TTC549 (cell line): ENCODE data around the gene STK11IP.

Source experiments
- FAIRE-seq: peaks from 2 replicates; lab custom pipeline; 2012; peaks lifted over from hg19 to GRCh38; lab: Jason Lieb, UNC

STK11IP gene

GRCh38 chr2:219597552-219598307, at the start of gene STK11IP:
STK11IP (plus strand) TSS chr2:219597857; CDS start chr2:219598120, 263 bp downstream.
- peak; percentile 80 for FAIRE-seq

- FAIRE-seq: no peak
These were observed 48.7 kb upstream of the STK11IP start for GRCh38 chr2:219548990-219549389.

- FAIRE-seq: no peak
These were observed 48.0 kb upstream of the STK11IP start for GRCh38 chr2:219549619-219550018.

- FAIRE-seq: no peak
These were observed 45.9 kb upstream of the STK11IP start for GRCh38 chr2:219551441-219552381.

- FAIRE-seq: no peak
These were observed 45.1 kb upstream of the STK11IP start for GRCh38 chr2:219552382-219553167.

- FAIRE-seq: no peak
These were observed 44.6 kb upstream of the STK11IP start for GRCh38 chr2:219553168-219553417.

- FAIRE-seq: no peak
These were observed 44.1 kb upstream of the STK11IP start for GRCh38 chr2:219553463-219553963.

GRCh38 chr2:219554350-219554749, 43.3 kb upstream of the STK11IP start:
- no peak for FAIRE-seq

- no peak for FAIRE-seq
These were observed 41.7 kb upstream of the STK11IP start for GRCh38 chr2:219555956-219556355.

- no peak for FAIRE-seq
These were observed 41.2 kb upstream of the STK11IP start for GRCh38 chr2:219556413-219556812.

- FAIRE-seq: no peak
These were observed 40.3 kb upstream of the STK11IP start for GRCh38 chr2:219557320-219557719.

GRCh38 chr2:219557791-219558785, 39.6 kb upstream of the STK11IP start:
- no peak for FAIRE-seq

- FAIRE-seq: no peak
These were observed 38.3 kb upstream of the STK11IP start for GRCh38 chr2:219559156-219559915.

GRCh38 chr2:219560037-219560892, 37.4 kb upstream of the STK11IP start:
- no peak for FAIRE-seq

GRCh38 chr2:219560893-219561178, 36.8 kb upstream of the STK11IP start:
- no peak for FAIRE-seq

- FAIRE-seq: no peak
These were observed 36.2 kb upstream of the STK11IP start for GRCh38 chr2:219561179-219562048.

GRCh38 chr2:219562049-219563020, 35.3 kb upstream of the STK11IP start:
- no peak for FAIRE-seq
